SK-N-SH (cell line): ENCODE data around the gene NUP50. TPM values are rescaled to one million over a fixed set of nuclear protein-coding genes. Genes with fewer than 3 reads are reported as not detected.

ENCODE experiments used
- CTCF ChIA-PET: fragments of 300-600, 350-600 bp; formaldehyde crosslinking; extraction: SDS; loops from one replicate; lab custom pipeline; 2021; lab: Yijun Ruan, JAX
- POLR2A ChIA-PET: fragments of 350-600 bp; sonication (Branson Sonifier 250); formaldehyde crosslinking; extraction: SDS; loops from one replicate; lab custom pipeline; 2020; ENCODE audit warnings: antibody characterized with exemption, inconsistent platforms; lab: Yijun Ruan, JAX
- DNase-seq: peaks from one replicate; pipeline ENCODE4 v3.0.0; 2012
- H2AFZ ChIP-seq: fragments of 200-600 bp; sonication (generic); 2 replicates; pipeline ENCODE4 v1.8.1; 2016; ENCODE audit warnings: antibody characterized with exemption, mild to moderate bottlenecking, low read depth
- H3F3A ChIP-seq: fragments of 200-600 bp; sonication (generic); replicated peaks from 2 replicates; pipeline ENCODE3; 2016; ENCODE audit warnings: antibody characterized with exemption, mild to moderate bottlenecking; ENCODE audit not compliant: insufficient read depth
- H3K27ac ChIP-seq, 2 experiments: fragments of 200-500 bp in 1 of 2; fragments of 200-600 bp in 1 of 2; sonication (Bioruptor generic) in 1 of 2; sonication (generic), shearing (Covaris generic) in 1 of 2; 2 replicates each; pipeline versions ENCODE4 v1.5.1 to v1.6.1; 2014 to 2016; ENCODE audit warnings: low read depth in 2 of 2, inconsistent platforms in 1 of 2, low read length in 1 of 2, mild to moderate bottlenecking in 1 of 2, mixed read lengths in 1 of 2
- H3K27me3 ChIP-seq: fragments of 200-600 bp; sonication (generic), shearing (Covaris generic); 2 replicates; pipeline ENCODE4 v1.6.1; 2016; ENCODE audit warnings: mixed run types; ENCODE audit not compliant: insufficient read depth
- H3K36me3 ChIP-seq, 2 experiments: fragments of 200-500 bp in 1 of 2; fragments of 200-600 bp in 1 of 2; sonication (Bioruptor generic) in 1 of 2; sonication (generic) in 1 of 2; replicated peaks in 1 of 2; 2 replicates each; pipeline versions ENCODE3 to v1.5.1; 2014 to 2016; ENCODE audit warnings: low read length in 1 of 2, mild to moderate bottlenecking in 1 of 2; ENCODE audit not compliant: insufficient read depth in 2 of 2, control insufficient read depth in 1 of 2
- H3K4me1 ChIP-seq, 2 experiments: fragments of 200-500 bp in 1 of 2; fragments of 200-600 bp in 1 of 2; sonication (Bioruptor generic) in 1 of 2; sonication (generic), shearing (Covaris generic) in 1 of 2; 2 replicates each; pipeline versions ENCODE4 v1.5.1 to v1.6.1; 2014 to 2016; ENCODE audit warnings: low read depth in 1 of 2, low read length in 1 of 2, mixed run types in 1 of 2; ENCODE audit not compliant: insufficient read depth in 2 of 2, control insufficient read depth in 1 of 2
- H3K4me2 ChIP-seq: fragments of 200-600 bp; sonication (generic), shearing (Covaris generic); 2 replicates; pipeline ENCODE4 v1.6.1; 2017; ENCODE audit warnings: mixed run types
- H3K4me3 ChIP-seq, 2 experiments: fragments of 200-500 bp in 1 of 2; fragments of 200-600 bp in 1 of 2; sonication (Bioruptor generic) in 1 of 2; sonication (generic), shearing (Covaris generic) in 1 of 2; 2 replicates each; pipeline versions ENCODE4 v1.5.1 to v1.8.1; 2014 to 2016; ENCODE audit warnings: low read depth in 2 of 2, inconsistent platforms in 1 of 2, low read length in 1 of 2, mild to moderate bottlenecking in 1 of 2, mixed read lengths in 1 of 2, moderate library complexity in 1 of 2
- H3K79me2 ChIP-seq: fragments of 200-600 bp; sonication (generic); 2 replicates; pipeline ENCODE4 v1.8.1; 2017; ENCODE audit warnings: mild to moderate bottlenecking; ENCODE audit not compliant: insufficient read depth
- H3K9ac ChIP-seq: fragments of 200-600 bp; sonication (generic); 2 replicates; pipeline ENCODE4 v1.6.1; 2017; ENCODE audit warnings: mixed run types
- H3K9me2 ChIP-seq: fragments of 200-600 bp; sonication (generic); 2 replicates; pipeline ENCODE4 v1.6.1; 2017; ENCODE audit warnings: mixed run types
- H3K9me3 ChIP-seq: fragments of 200-600 bp; sonication (generic); 2 replicates; pipeline ENCODE4 v1.6.1; 2017; ENCODE audit warnings: mixed run types, mild to moderate bottlenecking, moderate library complexity
- H4K20me1 ChIP-seq: fragments of 200-600 bp; sonication (generic); 2 replicates; pipeline ENCODE4 v1.6.1; 2017; ENCODE audit warnings: mild to moderate bottlenecking, mixed run types; ENCODE audit not compliant: insufficient read depth
- CTCF ChIP-seq: fragments of 200-600 bp; sonication (generic); IDR thresholded peaks from 2 replicates; pipeline ENCODE4 v1.6.1; 2017; ENCODE audit warnings: antibody characterized with exemption, mild to moderate bottlenecking, moderate library complexity
- EP300 ChIP-seq, 2 experiments: IDR thresholded peaks; 2 replicates each; pipeline versions ENCODE4 v1.4.0 to v1.6.1; 2012; ENCODE audit warnings: borderline replicate concordance in 1 of 2, low read depth in 1 of 2, low read length in 1 of 2
- EZH2phosphoT487 ChIP-seq: fragments of 200-600 bp; sonication (generic); IDR thresholded peaks from 2 replicates; pipeline ENCODE4 v1.6.1; 2017; ENCODE audit warnings: low read depth, mixed run types, mild to moderate bottlenecking, antibody characterized with exemption, moderate library complexity, borderline replicate concordance
- FOSL2 ChIP-seq: IDR thresholded peaks from 2 replicates; pipeline ENCODE4 v1.4.0; 2012; ENCODE audit warnings: low read depth, mild to moderate bottlenecking, moderate library complexity, borderline replicate concordance
- FOXM1 ChIP-seq: IDR thresholded peaks from 2 replicates; pipeline ENCODE4 v1.4.0; 2012; ENCODE audit warnings: low read depth, mild to moderate bottlenecking
- IRF3 ChIP-seq: fragments of 150-350 bp; IDR thresholded peaks from 2 replicates; pipeline ENCODE4 v1.6.1; 2016; ENCODE audit warnings: mild to moderate bottlenecking, low read depth, low read length
- MAX ChIP-seq: IDR thresholded peaks from 2 replicates; pipeline ENCODE4 v1.4.0; 2012; ENCODE audit warnings: low read depth
- MXI1 ChIP-seq: IDR thresholded peaks from 2 replicates; pipeline ENCODE4 v1.6.1; 2012; ENCODE audit warnings: mild to moderate bottlenecking, low read depth, low read length, improper control_type of control experiment
- POLR2AphosphoS5 ChIP-seq: IDR thresholded peaks from 2 replicates; pipeline ENCODE4 v1.6.1; 2012; ENCODE audit warnings: low read depth, low read length
- RAD21 ChIP-seq: IDR thresholded peaks from 2 replicates; pipeline ENCODE4 v1.6.1; 2012; ENCODE audit warnings: mild to moderate bottlenecking, low read length
- RCOR1 ChIP-seq: fragments of 150-350 bp; IDR thresholded peaks from 2 replicates; pipeline ENCODE4 v1.6.1; 2017; ENCODE audit warnings: antibody characterized with exemption, low read length
- REST ChIP-seq: IDR thresholded peaks from 2 replicates; pipeline ENCODE4 v1.6.1; 2012; ENCODE audit warnings: mild to moderate bottlenecking, low read depth, low read length, moderate library complexity
- RXRA ChIP-seq: IDR thresholded peaks from 2 replicates; pipeline ENCODE4 v1.4.0; 2012; ENCODE audit warnings: low read depth, mild to moderate bottlenecking, borderline replicate concordance
- USF1 ChIP-seq: IDR thresholded peaks from 2 replicates; pipeline ENCODE4 v1.4.0; 2012; ENCODE audit warnings: low read depth, borderline replicate concordance
- WGBS: methylation state at CpG from one replicate; pipeline ENCODE4 v1.1.6; 2017; ENCODE audit warnings: low lambda C conversion rate; 5-methylcytosine and 5-hydroxymethylcytosine counted together
- polyA plus RNA-seq, 3 experiments: library from polyadenylated mRNA; depleted of rRNA; stranded (reverse); fragments of >200 nt; gene quantifications; 2 replicates each; pipeline ENCODE4 v1.2.3, GENCODE V29; 2012

Gene NUP50
- polyA plus RNA-seq, 1 of the 3 experiments (the other 2 are of a cell fraction) = 4.7 TPM

- H3K4me1 ChIP-seq = no peaks in the 10 kb centered on the region; a peak in 1 of 4 replicates
- no peak overlapping the region for H3K9ac ChIP-seq
- no peaks in the 10 kb centered on the region for H3K27me3 ChIP-seq
- no peak overlapping the region for H3K4me2 ChIP-seq
- CTCF ChIA-PET = no interaction called here
- no peaks in the 10 kb centered on the region for H3K9me2 ChIP-seq
- POLR2A ChIA-PET = interaction anchor here (0.6 kb wide), 1 partner anchor 39 kb away, joined by 3 read pairs; no protein-coding TSS in a partner anchor
- H3F3A ChIP-seq = peaks cover 4% of the 10 kb centered on the region
- H3K79me2 ChIP-seq = 0 out of 2 replicates have a peak, but pooled peaks cover 3% of the 10 kb centered on the region
- TF ChIP-seq MAX (no peak), REST (no peak), IRF3 (no peak), EP300 (IDR thresholded peaks at IDR 0.05; ENCODE audit: borderline replicate concordance in 1 of 2, low read depth in 1 of 2, low read length in 1 of 2) (no peak), FOSL2 (no peak), POLR2AphosphoS5 (no peak), RCOR1 (no peak), USF1 (no peak), EZH2phosphoT487 (no peak), RAD21 (no peak), FOXM1 (no peak), CTCF (no peak), RXRA (no peak), MXI1 (no peak)
- TF ChIP-seq, all 33 proteins: peak for 0
- WGBS = 92% methylated on average over 12 of the region's 36 CpGs
- Histone ChIP-seq H3K9me3 (no peaks in the 10 kb centered on the region), H3K4me3 (no peak overlapping the region), H4K20me1 (0 out of 2 replicates have a peak, but pooled peaks cover 6% of the 10 kb centered on the region), H3K36me3 (peaks cover 12 to 57% of the 10 kb centered on the region in 2 experiments), H3K27ac (no peak overlapping the region), H2AFZ (no peak overlapping the region)
- DNase-seq = no peak
Measured at GRCh38 chr22:45202333-45203149, 38.8 kb downstream of the NUP50 start.
